Hindlimb muscle (tissue), 1 donor: Measurements from ENCODE around the gene MYRF. TPM values are rescaled to one million over a fixed set of nuclear protein-coding genes. Genes with fewer than 3 reads are reported as not detected.

Experiments
- DNase-seq: peaks from one replicate; pipeline ENCODE4 v3.0.0-alpha.2; 2013
- polyA plus RNA-seq: library from polyadenylated mRNA; unstranded; fragments of 120-200 nt; gene quantifications from one replicate; pipeline ENCODE4 v1.2.1, GENCODE V29; 2013; ENCODE audit not compliant: insufficient read length

MYRF gene
- polyA plus RNA-seq, 1 donor, result 1.5 TPM

DNA sequence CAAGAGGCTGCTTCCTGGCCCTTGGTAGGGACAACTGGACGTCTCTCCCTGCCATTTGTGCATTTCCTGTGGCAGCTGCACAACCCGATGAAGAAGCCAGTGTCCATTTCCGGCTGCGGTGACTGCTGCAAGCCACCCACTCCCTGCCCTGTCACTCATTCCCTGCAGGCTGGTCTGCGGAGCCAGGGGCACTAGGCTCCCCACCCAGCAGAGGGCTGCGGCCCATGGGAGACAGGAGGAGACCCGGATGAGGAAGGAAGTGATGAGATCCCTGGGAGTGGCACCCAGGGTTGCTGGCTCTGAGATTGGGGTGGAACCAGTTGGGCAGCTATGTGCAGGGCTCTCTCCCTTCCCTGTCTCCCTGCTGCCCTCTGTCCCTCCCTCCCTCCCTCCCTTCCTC is 10.0 kb upstream of the MYRF start:
- no peak for DNase-seq

DNA sequence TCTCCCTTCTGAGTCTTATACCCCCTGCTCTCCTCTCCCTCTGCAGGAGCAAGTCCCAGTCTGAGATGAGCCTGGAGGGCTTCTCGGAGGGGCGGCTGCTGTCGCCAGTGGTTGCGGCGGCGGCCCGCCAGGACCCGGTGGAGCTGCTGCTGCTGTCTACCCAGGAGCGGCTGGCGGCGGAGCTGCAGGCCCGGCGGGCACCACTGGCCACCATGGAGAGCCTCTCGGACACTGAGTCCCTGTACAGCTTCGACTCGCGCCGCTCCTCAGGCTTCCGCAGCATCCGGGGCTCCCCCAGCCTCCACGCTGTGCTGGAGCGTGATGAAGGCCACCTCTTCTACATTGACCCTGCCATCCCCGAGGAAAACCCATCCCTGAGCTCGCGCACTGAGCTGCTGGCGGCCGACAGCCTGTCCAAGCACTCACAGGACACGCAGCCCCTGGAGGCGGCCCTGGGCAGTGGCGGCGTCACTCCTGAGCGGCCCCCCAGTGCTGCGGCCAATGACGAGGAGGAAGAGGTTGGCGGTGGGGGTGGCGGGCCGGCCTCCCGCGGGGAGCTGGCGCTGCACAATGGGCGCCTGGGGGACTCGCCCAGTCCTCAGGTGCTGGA is 8.8 kb upstream of the MYRF start:
- DNase-seq, result no peak

DNA sequence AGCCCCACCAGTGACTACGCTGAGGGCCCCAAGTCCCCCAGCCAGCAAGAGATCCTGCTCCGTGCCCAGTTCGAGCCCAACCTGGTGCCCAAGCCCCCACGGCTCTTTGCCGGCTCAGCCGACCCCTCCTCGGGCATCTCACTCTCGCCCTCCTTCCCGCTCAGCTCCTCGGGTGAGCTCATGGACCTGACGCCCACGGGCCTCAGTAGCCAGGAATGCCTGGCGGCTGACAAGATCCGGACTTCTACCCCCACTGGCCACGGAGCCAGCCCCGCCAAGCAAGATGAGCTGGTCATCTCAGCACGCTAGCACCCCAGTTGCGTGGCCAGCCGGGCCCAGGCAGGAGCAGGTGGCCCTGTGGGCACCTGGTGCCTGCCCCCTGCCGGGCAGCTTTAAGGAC is 8.3 kb upstream of the MYRF start:
- no peak for DNase-seq

- DNase-seq, result no peak
Observed at GRCh38 chr11:61744609-61745156, 7.8 kb upstream of the MYRF start.

GRCh38 chr11:61745781-61746441 is 6.5 kb upstream of the MYRF start:
- no peak for DNase-seq

DNA sequence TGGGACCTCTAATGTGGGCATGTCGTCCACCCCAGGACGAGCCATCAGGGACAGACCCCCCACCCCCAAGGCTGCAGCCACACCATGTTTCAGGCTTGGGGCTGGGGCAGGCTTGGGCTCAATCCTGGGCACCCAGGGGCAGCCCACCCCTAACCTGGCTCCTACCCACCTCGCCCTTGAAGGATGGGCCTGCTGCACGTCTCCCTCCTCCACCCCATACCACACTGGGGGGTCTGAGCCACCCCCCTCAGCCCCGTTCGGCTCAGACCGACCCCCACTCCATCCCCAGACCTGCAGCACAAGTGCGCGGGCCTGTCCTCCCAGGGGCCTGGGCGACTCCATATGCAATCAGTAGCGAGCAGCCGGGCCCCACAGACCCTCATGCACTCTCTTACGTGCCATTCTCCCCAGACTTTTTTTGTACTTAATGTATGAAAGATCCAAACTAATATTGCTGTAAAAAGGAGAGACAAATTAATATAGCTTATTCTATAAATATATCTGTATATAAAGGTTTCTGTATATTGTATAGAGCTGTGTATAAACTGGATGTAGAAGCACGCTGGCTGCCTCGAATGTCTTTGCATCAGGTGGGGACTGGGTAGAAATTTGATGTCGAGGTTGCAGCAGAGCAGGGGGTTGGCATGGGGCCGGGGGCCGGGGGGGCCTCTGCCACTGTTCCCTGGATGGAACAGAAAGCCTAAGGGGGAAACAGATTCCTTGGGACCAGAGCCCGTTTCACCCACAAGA is 5.8 kb upstream of the MYRF start:
- DNase-seq, result no peak

DNA sequence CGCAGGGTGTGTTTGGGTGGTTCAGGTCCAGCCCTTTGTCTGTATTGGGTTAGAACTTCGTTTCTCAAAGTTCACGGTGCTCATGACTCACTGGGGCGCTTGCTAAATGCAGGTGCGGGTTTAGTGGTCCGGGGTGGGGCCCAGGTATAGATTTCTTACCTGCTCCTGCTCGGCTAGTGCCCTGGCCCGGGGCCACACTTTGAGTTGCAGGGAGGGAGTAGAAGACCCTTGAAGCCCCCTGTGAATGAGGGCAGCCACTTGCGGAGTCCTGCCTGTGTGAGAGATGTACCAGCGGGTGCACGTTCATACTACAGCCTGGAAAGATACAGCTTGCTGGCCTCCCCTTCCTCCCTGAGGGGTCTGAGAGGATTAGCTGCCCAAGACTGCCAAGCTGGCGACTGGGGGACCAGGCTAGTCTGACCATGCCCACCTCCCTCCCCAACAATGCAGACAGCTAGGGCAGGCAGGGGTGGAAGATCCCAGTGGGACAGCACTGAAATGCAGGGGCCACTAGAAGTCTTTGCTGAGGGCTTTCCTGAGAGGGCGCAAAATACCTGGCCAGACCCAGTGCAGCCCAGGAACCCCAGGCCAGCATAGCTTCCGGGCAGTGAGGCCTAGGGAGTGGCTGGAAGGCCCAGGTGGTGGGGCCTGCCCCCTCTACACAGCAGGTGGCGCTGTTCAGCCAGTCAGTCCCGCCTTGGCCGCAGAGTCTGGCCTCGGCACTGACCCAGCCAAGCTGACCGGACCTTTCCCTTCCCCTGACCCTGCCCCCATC is 5.1 kb upstream of the MYRF start:
- DNase-seq, result peak; percentile 68

GRCh38 chr11:61747967-61748285 is 4.5 kb upstream of the MYRF start:
- DNase-seq, result no peak

DNA sequence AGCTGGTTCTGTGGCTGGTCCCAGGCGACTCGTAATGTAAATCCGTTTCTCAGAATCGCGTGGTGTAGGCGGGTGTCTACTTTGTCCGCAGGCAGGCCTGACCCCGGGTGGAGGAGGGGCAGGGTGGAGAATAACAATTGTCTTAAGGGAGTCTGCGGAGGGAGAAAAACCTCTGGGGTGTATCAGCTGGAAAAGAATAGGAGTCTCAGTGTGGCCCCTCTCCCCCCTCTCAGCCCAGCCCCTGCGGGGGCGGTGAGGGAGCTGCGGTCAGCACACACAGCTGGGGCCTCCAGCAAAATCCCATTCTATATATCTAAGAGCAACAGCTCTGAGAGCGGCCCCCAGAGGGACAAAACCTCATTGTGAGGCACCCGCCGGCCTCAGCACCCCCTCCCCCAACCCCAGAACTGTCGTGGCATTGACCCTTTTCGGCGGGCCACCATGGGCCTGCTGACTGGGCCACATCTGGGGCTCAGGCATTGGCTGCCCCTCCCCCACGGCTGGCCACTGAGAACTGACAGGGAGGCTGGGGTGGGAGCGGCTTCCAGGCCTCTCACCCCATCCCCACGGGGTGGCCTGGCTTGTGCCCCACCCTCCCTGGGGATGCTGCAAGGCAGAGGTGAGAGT is 2.7 kb upstream of the MYRF start:
- no peak for DNase-seq

DNA sequence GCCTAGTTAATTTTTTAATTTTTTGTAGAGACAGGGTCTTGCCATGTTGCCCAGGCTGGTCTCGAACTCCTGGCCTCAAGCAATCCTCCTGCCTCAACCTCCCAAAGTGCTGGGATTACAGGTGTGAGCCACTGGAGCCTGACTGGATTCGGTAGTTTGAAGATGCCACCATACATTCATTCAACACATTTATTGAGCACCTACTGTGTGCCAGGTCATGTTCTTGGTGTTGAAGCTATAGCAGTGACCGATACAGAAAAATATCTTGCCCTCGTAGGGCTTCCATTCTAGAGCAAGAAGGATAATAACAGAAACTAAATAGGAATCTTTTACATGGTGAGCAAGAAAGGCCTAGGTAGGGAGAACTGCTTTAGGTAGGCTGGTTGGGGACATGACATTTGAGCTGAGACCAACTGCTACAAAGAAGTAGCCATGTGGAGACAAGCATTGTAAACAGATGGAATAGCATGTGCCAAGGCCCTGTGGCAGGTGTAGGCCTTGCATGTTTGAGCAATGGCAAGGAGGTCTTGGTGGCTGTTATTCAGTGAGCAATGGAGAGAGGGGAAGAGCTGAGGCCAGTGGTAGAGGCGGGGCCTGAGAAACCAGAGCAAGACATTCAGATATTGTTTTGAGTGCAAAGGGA is 1.7 kb upstream of the MYRF start:
- DNase-seq, result no peak

DNA sequence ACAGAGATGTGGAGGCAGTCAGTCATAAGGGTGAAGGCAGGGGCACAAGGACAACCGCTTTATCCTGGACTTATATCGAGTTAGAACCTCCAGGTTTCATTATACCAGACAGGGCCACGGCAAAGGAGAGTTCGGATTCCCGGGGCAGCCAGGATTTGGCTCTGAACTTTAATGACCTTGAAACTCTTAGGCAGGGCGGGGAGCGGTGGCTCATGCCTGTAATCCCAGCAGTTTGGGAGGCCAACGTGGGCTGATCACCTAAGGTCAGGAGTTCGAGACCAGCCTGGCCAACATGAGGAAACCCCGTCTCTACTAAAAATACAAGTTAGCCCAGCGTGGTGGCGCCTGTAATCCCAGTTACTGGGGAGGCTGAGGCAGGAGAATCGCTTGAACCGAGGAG is 1.1 kb upstream of the MYRF start:
- DNase-seq, result no peak

GRCh38 chr11:61752925-61753521 is 587 bp downstream of the MYRF start:
- no peak for DNase-seq

- DNase-seq, result no peak
Observed at GRCh38 chr11:61753672-61754071, 1.2 kb downstream of the MYRF start.

- no peak for DNase-seq
Observed at GRCh38 chr11:61754534-61755482, 2.4 kb downstream of the MYRF start.

DNA sequence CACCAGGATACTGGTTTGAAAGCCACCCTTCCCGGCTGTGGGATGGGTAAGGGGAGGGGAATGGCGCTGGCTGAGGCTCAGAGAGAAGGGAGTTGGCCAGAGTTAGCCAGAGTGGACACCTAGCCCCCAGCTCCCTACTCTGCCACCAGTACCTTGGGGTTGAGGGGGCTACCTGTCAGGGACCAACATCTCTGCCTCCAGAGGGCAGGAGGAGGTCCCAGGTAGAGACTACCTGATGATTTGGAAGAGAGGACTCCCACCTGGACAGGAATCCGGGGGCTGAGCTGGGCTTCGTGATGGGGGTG is 3.7 kb downstream of the MYRF start:
- DNase-seq, result no peak

DNA sequence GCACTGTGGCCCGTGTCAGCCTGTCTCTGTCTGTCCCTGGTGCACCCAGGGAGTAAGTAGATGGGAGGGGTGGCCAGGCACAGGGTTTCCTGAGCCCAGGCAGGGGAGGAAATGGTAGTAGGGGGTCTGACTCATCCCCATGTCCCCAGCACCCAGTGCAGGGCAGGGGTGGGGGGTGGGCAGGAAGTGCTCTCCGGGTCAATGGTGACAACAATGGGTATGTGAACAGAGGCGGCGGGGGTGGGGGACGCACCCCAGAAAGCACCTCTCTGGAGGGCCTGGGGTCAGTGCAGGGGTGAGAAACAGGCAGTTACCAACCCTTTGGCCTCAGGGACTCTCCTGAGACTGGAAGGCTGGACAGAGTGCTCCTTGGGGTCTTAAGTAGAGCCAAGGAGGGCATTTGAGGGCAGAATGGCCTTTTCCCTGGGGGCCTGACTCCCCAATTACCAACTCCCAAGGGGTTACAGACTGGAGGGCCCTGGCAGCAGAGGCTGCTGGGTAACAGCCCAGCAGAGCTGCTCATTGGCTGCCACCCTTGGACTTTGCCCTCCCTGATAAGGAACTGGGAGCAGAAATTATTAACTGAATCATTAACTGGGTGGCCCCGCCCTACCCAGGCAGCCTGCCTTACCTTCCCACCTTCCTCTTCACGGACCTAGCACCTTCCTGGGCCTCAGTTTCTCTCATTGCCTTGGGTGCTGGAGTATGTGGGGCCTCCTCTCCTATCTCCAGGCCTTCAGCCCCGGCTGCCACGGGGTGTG is 4.2 kb downstream of the MYRF start:
- no peak for DNase-seq

- no peak for DNase-seq
Observed at GRCh38 chr11:61757213-61757862, 4.9 kb downstream of the MYRF start.

GRCh38 chr11:61760946-61761345 is 8.5 kb downstream of the MYRF start:
- DNase-seq, result no peak
